ENCODE data around the gene SGK2.

The SGK2 gene

GRCh38 chr20:43579861-43580793 is 21.3 kb downstream of the SGK2 start:
- Histone ChIP-seq H3K27me3 (no peaks in the 10 kb centered on the region), H3K4me3 (ENCODE audit: low read depth in 1 of 2, low read length in 1 of 2) (no peak overlapping the region), H3K27ac (no peak overlapping the region), H3K36me3 (no peaks in the 10 kb centered on the region), H3K4me1 (ENCODE audit: control insufficient read depth in 1 of 2, insufficient read depth in 1 of 2, low read depth in 1 of 2, low read length in 1 of 2) (peaks cover 10 to 22% of the 10 kb centered on the region in 2 experiments), H3K9me3 (no peaks in the 10 kb centered on the region)
- TF ChIP-seq CTCF (IDR thresholded peaks at IDR 0.05): no peak

GRCh38 chr20:43583133-43583864 is 24.5 kb downstream of the SGK2 start:
- Histone ChIP-seq H3K27me3 (no peaks in the 10 kb centered on the region), H3K9me3 (no peaks in the 10 kb centered on the region), H3K36me3 (no peaks in the 10 kb centered on the region), H3K27ac (no peak overlapping the region), H3K4me1 (ENCODE audit: control insufficient read depth in 1 of 2, insufficient read depth in 1 of 2, low read depth in 1 of 2, low read length in 1 of 2) (peaks cover 10 to 22% of the 10 kb centered on the region in 2 experiments), H3K4me3 (ENCODE audit: low read depth in 1 of 2, low read length in 1 of 2) (no peak overlapping the region)
- TF ChIP-seq CTCF (IDR thresholded peaks at IDR 0.05): no peak

- Histone ChIP-seq H3K4me1 (ENCODE audit: control insufficient read depth in 1 of 2, insufficient read depth in 1 of 2, low read depth in 1 of 2, low read length in 1 of 2) (peaks cover 10 to 17% of the 10 kb centered on the region in 2 experiments), H3K27me3 (no peaks in the 10 kb centered on the region), H3K36me3 (no peaks in the 10 kb centered on the region), H3K27ac (peak overlapping the region; percentile 14), H3K9me3 (no peaks in the 10 kb centered on the region), H3K4me3 (ENCODE audit: low read depth in 1 of 2, low read length in 1 of 2) (no peak overlapping the region)
- no peak for TF ChIP-seq CTCF (IDR thresholded peaks at IDR 0.05)
Measured at GRCh38 chr20:43583982-43584432, 25.2 kb downstream of the SGK2 start.

DNA sequence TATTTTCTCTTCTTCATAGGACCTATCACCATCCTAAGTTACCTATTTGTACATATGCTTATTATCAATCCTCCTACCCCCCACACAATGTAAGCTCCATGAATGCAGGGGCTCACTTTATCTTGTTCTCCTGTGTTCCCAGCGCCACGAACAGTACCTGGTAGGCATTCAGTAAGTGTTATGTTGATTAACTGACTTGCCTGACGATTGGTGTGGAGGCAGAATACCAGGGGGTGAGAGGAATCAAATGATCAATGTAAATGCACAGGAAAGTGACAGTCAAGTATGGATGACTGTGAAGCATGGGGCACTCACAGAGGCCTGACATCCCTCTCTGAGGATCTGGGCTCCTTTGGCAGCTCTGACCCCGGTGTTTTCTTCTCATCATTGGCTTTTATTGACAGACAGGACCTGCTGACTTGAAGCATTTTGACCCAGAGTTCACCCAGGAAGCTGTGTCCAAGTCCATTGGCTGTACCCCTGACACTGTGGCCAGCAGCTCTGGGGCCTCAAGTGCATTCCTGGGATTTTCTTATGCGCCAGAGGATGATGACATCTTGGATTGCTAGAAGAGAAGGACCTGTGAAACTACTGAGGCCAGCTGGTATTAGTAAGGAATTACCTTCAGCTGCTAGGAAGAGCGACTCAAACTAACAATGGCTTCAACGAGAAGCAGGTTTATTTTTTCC is 25.8 kb downstream of the SGK2 start:
- peaks cover 11 to 17% of the 10 kb centered on the region in 2 experiments for H3K4me1 ChIP-seq (ENCODE audit: control insufficient read depth in 1 of 2, insufficient read depth in 1 of 2, low read depth in 1 of 2, low read length in 1 of 2)

More for the DNA sequence above, 25.8 kb downstream of the SGK2 start:
- H3K36me3 ChIP-seq: no peaks in the 10 kb centered on the region
- H3K9me3 ChIP-seq: no peaks in the 10 kb centered on the region
- H3K27me3 ChIP-seq: no peaks in the 10 kb centered on the region
- no peak overlapping the region for H3K27ac ChIP-seq
- no peak for TF ChIP-seq CTCF (IDR thresholded peaks at IDR 0.05)
- H3K4me3 ChIP-seq (ENCODE audit: low read depth in 1 of 2, low read length in 1 of 2): no peak overlapping the region

All from neutrophil (primary cell).